Lower leg skin (tissue), 4 donors: ENCODE results near the gene MVB12A. TPM values are rescaled to one million over a fixed set of nuclear protein-coding genes. Genes with fewer than 3 reads are reported as not detected.

Source experiments
- DNase-seq, 2 donors: peaks; one replicate each; pipeline ENCODE4 v3.0.0-alpha.2; 2019; ENCODE audit warnings: low spot score in 2 of 2
- H3K4me3 ChIP-seq: fragments of 200-600 bp; sonication (generic); 2 replicates; pipeline ENCODE4 v1.5.1; 2017; ENCODE audit warnings: mild to moderate bottlenecking, low read depth; ENCODE audit not compliant: poor library complexity, severe bottlenecking
- CTCF ChIP-seq, 3 donors: fragments of 450-650 bp; IDR thresholded peaks; one replicate each; pipeline ENCODE4 v1.5.1; 2016; ENCODE audit warnings: antibody characterized with exemption in 3 of 3, mild to moderate bottlenecking in 3 of 3, moderate library complexity in 2 of 3
- POLR2A ChIP-seq, 2 donors: fragments of 450-650 bp; IDR thresholded peaks; one replicate each; pipeline ENCODE4 v1.6.1; 2016 to 2017; ENCODE audit warnings: antibody characterized with exemption in 2 of 2, mild to moderate bottlenecking in 1 of 2, moderate library complexity in 1 of 2
- WGBS, 2 donors: methylation state at CpG; one replicate each; pipeline ENCODE4 v1.1.5; 2018; 5-methylcytosine and 5-hydroxymethylcytosine counted together
- intact Hi-C: fragments of 100-400 bp; cut with DNase I; formaldehyde crosslinking; loops from one replicate; pipeline ENCODE4 v1.15.0; 2023; ENCODE audit warnings: low total_unique reads
- total RNA-seq, 4 donors: library from RNA; depleted of rRNA; stranded (reverse); fragments of >200 nt; gene quantifications; one replicate each; pipeline ENCODE4 v1.1.0, GENCODE V29; 2016

Gene MVB12A
- total RNA-seq, 4 donors from 2014 or later, result 66.8 to 86.4 (median 75.6) TPM

GRCh38 chr19:17429641-17430113 lies 9.8 kb downstream of the MVB12A start:
- WGBS, 2 donors, result 24 to 43% methylated on average over 17 of the region's 17 CpGs
- H3K4me3 ChIP-seq, result no peak overlapping the region
- TF ChIP-seq POLR2A (IDR thresholded peaks at IDR 0.05) (no peak), CTCF (IDR thresholded peaks at IDR 0.05) (no peak)
- DNase-seq, result no peak
- intact Hi-C loops, result no loop called here

GRCh38 chr19:17431417-17431816 lies 11.6 kb downstream of the MVB12A start:
- intact Hi-C loops, result no loop called here
- WGBS, 2 donors, result 90 to 95% methylated on average over 7 of the region's 7 CpGs
- no peak for DNase-seq
- no peak overlapping the region for H3K4me3 ChIP-seq
- TF ChIP-seq CTCF (IDR thresholded peaks at IDR 0.05) (no peak), POLR2A (IDR thresholded peaks at IDR 0.05) (no peak)

GRCh38 chr19:17435218-17435617 lies 15.4 kb downstream of the MVB12A start:
- intact Hi-C loops, result no loop called here
- 84 to 90% methylated on average over 7 of the region's 7 CpGs for WGBS, 2 donors
- no peak overlapping the region for H3K4me3 ChIP-seq
- no peak for DNase-seq
- TF ChIP-seq POLR2A (IDR thresholded peaks at IDR 0.05), result no peak
- no peak for TF ChIP-seq CTCF (IDR thresholded peaks at IDR 0.05)

- intact Hi-C loops, result no loop called here
- no peak for DNase-seq
- no peak overlapping the region for H3K4me3 ChIP-seq
- TF ChIP-seq CTCF (IDR thresholded peaks at IDR 0.05) (no peak), POLR2A (IDR thresholded peaks at IDR 0.05) (no peak)
- 96 to 98% methylated on average over 25 of the region's 25 CpGs for WGBS, 2 donors
These were observed 16.4 kb downstream of the MVB12A start for GRCh38 chr19:17436094-17436873.

GRCh38 chr19:17436874-17437267 lies 17.0 kb downstream of the MVB12A start:
- H3K4me3 ChIP-seq, result no peak overlapping the region
- DNase-seq, result no peak
- intact Hi-C loops, result no loop called here
- no peak for TF ChIP-seq POLR2A (IDR thresholded peaks at IDR 0.05)
- TF ChIP-seq CTCF (IDR thresholded peaks at IDR 0.05), result no peak
- WGBS, 2 donors, result 83 to 89% methylated on average over 7 of the region's 7 CpGs
